Measurements from ENCODE around the gene GNAI1.

The GNAI1 gene

DNA sequence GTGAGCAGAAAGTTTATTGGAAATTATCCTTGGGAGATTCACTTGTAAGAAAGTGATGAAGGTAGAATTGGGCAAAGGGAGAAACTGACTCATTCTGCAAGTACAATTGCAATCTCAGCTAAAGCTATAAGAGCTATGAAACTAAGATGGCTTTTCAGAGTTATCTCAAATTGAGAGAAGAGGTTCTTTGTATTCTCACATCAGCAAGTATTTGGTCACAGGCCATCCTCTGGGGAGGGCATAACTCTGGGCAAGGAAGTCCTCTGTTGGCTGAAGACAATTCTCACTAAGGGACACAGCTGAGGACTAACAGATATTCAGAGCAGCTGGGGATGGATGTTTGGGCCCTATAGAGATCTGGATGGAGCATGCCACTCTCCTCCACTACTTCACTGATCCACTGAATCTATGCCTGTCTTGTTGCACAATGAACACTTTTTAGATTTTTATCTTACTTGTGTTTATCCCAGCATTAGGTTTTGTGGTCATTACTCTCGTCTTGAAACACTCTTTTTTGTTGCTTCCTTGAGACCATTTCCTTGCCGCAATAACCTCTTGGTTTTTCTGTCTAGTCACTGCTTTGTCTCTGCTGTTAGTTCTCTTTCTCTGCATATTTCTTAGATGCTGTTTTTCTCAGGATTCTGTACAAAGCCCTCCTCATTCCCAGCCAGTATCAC lies 115.1 kb downstream of the GNAI1 start:
- H3K4me3 ChIP-seq (ENCODE audit: low read depth, low read length), result no peak overlapping the region
- DNase-seq (ENCODE audit: low read depth), result no peak
- TF ChIP-seq, protein P1, sequence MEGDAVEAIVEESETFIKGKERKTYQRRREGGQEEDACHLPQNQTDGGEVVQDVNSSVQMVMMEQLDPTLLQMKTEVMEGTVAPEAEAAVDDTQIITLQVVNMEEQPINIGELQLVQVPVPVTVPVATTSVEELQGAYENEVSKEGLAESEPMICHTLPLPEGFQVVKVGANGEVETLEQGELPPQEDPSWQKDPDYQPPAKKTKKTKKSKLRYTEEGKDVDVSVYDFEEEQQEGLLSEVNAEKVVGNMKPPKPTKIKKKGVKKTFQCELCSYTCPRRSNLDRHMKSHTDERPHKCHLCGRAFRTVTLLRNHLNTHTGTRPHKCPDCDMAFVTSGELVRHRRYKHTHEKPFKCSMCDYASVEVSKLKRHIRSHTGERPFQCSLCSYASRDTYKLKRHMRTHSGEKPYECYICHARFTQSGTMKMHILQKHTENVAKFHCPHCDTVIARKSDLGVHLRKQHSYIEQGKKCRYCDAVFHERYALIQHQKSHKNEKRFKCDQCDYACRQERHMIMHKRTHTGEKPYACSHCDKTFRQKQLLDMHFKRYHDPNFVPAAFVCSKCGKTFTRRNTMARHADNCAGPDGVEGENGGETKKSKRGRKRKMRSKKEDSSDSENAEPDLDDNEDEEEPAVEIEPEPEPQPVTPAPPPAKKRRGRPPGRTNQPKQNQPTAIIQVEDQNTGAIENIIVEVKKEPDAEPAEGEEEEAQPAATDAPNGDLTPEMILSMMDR (IDR thresholded peaks at IDR 0.05; ENCODE audit: low read depth, low read length, missing control alignments), result no peak

DNA sequence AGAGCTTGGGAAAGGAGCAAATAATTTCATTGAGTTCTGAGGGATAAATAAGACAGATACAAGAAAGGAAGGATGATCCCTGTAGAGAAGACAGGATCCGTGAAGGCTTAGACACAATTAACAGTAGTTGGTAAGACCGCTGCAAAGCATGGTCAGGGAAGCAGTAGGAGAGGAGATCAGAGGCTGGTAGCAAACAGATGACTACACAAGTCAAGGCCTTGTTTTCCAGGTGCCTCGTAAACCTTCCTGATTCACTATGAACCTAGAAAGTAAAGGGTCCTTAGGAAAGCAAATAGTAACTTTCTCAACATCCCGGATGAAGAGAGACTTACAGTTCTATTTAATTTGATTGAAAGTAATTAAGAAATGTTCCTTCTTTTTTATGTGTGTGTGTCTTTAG lies 118.6 kb downstream of the GNAI1 start:
- TF ChIP-seq, protein P1 (IDR thresholded peaks at IDR 0.05; ENCODE audit: low read depth, low read length, missing control alignments), result no peak
- no peak overlapping the region for H3K4me3 ChIP-seq (ENCODE audit: low read depth, low read length)
- DNase-seq (ENCODE audit: low read depth), result no peak

DNA sequence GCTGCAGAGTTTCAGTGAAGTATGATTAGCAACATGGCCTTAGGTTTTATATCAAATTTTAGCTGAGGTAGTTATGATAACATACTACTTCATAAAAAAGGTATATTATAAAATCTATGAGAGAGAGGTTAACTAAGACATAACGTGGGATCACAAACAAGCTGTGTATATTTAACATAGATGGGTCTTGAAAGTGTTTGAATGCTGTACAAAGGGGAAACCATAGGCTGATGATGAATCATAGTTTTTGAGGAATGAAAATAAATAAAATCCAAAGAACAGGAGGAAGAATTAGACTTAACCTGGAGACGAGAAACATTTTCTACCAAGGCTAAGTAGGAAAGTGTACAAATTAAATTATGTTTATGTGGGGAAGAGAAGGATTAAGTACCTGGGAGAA lies 119.0 kb downstream of the GNAI1 start:
- DNase-seq (ENCODE audit: low read depth), result no peak
- TF ChIP-seq, protein P1 (IDR thresholded peaks at IDR 0.05; ENCODE audit: low read depth, low read length, missing control alignments), result no peak
- H3K4me3 ChIP-seq (ENCODE audit: low read depth, low read length), result no peak overlapping the region

DNA sequence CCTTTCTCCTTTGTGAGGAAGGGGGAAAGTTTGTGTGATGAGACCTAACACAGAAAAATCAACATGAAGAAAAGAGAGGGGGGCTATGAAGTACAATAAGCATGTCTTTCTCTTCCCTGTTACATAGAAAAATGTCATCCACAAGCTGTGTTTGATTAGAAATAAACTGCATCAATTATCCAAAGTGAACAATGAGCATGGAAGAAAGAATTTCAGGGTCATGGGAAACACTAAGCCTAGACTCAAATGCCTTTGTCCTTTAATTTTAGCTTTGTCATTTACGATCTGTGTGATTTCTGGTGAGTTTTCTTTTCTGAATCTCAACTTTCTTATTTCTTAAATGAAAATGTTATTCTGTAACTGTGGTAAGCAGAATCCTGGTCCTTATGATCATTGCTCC lies 121.0 kb downstream of the GNAI1 start:
- no peak overlapping the region for H3K4me3 ChIP-seq (ENCODE audit: low read depth, low read length)
- TF ChIP-seq, protein P1 (IDR thresholded peaks at IDR 0.05; ENCODE audit: low read depth, low read length, missing control alignments), result no peak
- no peak for DNase-seq (ENCODE audit: low read depth)

DNA sequence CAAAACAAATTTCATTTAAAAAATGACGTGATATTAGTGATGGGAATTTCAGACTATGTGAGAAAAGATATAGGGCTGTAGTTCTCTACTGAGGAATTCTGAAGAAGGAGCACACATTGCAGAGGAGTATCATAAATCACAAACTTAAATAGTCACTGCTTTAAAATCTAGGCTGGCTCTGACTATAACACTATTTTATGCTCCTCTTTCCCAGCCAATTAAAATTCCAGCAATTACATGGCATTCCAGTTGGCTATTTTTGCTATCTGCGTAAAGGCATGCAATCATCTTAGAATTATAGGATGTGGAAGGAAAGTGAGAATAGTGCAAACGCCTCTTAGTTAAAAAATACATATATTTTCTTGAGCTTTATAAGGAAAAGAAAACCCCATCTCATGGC lies 123.1 kb downstream of the GNAI1 start:
- DNase-seq (ENCODE audit: low read depth), result no peak
- H3K4me3 ChIP-seq (ENCODE audit: low read depth, low read length), result no peak overlapping the region
- TF ChIP-seq, protein P1 (IDR thresholded peaks at IDR 0.05; ENCODE audit: low read depth, low read length, missing control alignments), result no peak

DNA sequence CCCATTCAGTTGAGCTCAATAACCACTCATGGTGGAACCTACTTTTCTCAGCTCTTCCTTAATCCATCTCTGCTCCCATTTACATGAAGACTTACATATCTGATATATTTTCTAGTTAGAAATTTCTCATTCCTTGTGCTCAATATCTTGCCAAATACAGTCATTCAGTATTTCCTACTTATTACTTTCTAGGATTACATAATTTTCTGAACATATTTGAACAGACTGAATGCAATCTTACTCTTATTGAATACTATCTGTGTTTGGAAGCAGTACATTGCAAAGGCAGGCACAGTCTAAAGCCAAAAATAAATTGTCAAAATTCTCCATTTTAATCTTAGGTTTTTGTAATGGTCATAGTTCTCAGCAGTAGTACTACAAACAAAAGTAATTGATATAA lies 126.0 kb downstream of the GNAI1 start:
- TF ChIP-seq, protein P1 (IDR thresholded peaks at IDR 0.05; ENCODE audit: low read depth, low read length, missing control alignments), result no peak
- DNase-seq (ENCODE audit: low read depth), result no peak
- H3K4me3 ChIP-seq (ENCODE audit: low read depth, low read length), result no peak overlapping the region

DNA sequence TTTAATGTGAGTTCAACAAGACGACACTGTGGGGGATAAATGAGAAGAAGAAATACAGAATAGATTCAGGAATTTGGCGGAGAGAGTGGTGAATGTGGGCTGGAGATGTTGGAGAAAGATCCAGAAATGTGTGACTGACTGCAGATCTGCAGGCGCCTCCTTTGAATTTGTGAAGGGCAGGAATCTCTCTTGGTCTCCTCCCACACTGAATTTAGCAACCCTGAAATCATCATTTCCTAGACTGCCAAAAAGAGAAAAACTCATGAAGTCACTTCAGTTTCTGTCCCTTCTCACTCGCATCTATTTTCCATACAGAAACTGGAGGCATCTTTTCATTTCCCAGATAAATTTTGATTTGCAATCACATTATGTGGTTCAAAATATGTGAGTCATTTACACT lies 128.7 kb downstream of the GNAI1 start:
- TF ChIP-seq, protein P1 (IDR thresholded peaks at IDR 0.05; ENCODE audit: low read depth, low read length, missing control alignments), result no peak
- H3K4me3 ChIP-seq (ENCODE audit: low read depth, low read length), result no peak overlapping the region
- no peak for DNase-seq (ENCODE audit: low read depth)
